GM12865 (cell line): ENCODE data around the gene PKLR.

Source experiments
- DNase-seq: peaks from one replicate; pipeline ENCODE4 v3.0.0; 2010; ENCODE audit warnings: low read depth
- H3K4me3 ChIP-seq: 2 replicates; pipeline ENCODE4 v1.5.1; 2011; ENCODE audit warnings: mild to moderate bottlenecking, low read depth, low read length, control low read depth
- TF ChIP-seq, protein P1 (sequence below): IDR thresholded peaks from 2 replicates; pipeline ENCODE4 v1.5.1; 2011; ENCODE audit warnings: low read length, control low read depth, low read depth, inconsistent platforms; ENCODE audit not compliant: insufficient read depth; ENCODE audit errors: missing control alignments

The PKLR gene

DNA sequence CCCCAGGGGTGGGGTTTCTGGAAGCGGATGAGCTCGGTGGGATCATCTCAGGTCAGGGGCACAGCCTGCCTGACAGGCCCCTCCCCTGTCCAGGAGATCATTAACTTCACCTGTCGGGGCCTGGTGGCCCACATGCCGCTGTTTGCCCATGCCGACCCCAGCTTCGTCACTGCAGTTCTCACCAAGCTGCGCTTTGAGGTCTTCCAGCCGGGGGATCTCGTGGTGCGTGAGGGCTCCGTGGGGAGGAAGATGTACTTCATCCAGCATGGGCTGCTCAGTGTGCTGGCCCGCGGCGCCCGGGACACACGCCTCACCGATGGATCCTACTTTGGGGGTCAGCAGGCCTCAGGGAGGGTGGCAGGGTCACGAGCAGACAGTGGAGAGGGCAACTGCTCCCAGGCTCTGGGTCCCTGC, 15.6 kb downstream of the PKLR start:
- TF ChIP-seq, protein P1, sequence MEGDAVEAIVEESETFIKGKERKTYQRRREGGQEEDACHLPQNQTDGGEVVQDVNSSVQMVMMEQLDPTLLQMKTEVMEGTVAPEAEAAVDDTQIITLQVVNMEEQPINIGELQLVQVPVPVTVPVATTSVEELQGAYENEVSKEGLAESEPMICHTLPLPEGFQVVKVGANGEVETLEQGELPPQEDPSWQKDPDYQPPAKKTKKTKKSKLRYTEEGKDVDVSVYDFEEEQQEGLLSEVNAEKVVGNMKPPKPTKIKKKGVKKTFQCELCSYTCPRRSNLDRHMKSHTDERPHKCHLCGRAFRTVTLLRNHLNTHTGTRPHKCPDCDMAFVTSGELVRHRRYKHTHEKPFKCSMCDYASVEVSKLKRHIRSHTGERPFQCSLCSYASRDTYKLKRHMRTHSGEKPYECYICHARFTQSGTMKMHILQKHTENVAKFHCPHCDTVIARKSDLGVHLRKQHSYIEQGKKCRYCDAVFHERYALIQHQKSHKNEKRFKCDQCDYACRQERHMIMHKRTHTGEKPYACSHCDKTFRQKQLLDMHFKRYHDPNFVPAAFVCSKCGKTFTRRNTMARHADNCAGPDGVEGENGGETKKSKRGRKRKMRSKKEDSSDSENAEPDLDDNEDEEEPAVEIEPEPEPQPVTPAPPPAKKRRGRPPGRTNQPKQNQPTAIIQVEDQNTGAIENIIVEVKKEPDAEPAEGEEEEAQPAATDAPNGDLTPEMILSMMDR = no peak
- DNase-seq = no peak
- H3K4me3 ChIP-seq = no peak overlapping the region

DNA sequence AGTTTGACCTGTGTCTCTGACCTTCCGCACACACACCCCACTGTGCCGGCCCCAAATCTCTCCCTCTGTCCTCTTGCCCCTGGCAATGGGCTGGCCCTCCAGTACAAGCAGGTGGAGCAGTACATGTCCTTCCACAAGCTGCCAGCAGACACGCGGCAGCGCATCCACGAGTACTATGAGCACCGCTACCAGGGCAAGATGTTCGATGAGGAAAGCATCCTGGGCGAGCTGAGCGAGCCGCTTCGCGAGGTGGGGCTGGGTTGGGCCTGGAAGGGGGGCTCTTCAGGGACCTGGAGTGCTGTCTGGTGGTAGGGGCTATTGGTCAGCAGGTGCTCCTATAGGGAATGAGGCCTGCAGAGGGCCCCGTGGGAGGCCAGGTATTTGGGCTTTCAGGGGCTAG, 16.2 kb downstream of the PKLR start:
- TF ChIP-seq, protein P1 = no peak
- H3K4me3 ChIP-seq = no peak overlapping the region

DNA sequence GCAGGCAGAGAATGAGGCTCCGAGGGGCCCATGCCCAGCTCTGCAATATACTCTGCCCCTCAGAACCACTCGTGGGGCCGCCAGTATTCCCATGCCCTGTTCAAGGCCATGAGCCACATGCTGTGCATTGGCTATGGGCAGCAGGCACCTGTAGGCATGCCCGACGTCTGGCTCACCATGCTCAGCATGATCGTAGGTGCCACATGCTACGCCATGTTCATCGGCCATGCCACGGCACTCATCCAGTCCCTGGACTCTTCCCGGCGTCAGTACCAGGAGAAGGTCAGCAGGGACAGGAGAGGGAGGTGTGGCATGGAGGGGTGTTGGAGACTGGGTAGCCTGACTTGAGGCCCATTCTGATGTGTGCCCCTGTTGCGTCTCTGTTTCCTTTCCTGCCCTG, 16.8 kb downstream of the PKLR start:
- no peak for DNase-seq
- no peak overlapping the region for H3K4me3 ChIP-seq
- TF ChIP-seq, protein P1 = no peak

More for the DNA sequence above, 16.2 kb downstream of the PKLR start:
- DNase-seq = no peak

DNA sequence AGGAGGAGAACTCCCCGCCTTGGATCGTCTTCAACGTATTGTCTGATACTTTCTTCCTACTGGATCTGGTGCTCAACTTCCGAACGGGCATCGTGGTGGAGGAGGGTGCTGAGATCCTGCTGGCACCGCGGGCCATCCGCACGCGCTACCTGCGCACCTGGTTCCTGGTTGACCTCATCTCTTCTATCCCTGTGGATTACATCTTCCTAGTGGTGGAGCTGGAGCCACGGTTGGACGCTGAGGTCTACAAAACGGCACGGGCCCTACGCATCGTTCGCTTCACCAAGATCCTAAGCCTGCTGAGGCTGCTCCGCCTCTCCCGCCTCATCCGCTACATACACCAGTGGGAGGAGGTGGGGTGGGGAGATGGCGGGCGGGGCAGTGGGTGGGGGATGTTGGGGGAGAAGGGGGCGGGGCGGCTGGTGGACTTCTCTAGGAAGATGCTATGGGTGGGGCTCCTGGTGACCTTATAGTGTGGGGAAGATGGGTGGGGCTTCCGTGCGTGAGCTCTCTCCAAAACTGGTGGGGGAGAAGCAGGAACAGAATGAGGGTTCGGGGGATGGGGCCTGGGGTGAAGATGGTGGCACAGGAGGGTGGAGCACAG, 18.6 kb downstream of the PKLR start:
- H3K4me3 ChIP-seq = no peak overlapping the region
- TF ChIP-seq, protein P1 = no peak
- no peak for DNase-seq

DNA sequence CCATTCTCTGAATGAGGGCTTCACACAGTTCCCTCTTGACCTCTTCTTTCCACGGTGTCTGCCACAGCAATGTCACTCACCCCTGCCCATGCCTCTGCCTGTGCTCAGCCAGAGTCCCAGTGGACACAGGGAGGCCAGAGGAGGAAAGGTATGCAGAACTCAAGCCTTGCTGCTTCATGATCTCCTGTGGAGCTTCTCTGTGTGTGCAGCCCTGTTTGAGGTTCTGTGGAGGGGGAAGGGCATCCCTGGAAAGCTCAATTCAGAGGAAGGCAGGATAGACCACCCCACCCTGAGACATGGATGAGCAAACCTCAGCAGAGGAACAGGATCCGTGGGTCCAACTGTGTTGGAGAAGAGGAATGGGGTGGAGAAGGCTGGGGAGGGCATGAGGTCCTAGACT, 22.0 kb downstream of the PKLR start:
- H3K4me3 ChIP-seq = no peak overlapping the region
- DNase-seq = no peak
- TF ChIP-seq, protein P1 = no peak

DNA sequence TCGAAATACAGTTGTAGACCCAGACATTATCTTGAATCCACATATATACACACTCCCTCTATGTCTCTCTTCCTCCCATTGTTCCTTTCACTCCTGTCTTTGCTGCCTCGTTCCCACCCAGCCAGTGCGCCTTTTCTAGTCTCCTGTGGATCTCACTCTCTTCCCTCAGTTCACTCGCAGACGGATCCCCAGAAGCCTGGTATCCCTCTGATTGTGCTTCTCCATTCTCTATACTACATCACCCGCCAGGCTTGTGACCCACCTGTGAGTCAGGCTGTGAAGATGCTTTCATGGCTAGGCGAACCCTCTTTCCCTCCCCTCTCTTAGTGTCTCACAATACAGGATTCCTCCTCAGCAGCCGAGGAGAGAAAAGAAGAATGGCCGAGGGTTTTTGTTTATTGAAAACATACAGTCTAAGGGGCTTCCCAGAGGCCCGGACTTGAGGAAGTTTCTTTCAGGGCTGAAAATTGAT, 22.5 kb downstream of the PKLR start:
- TF ChIP-seq, protein P1 = no peak
- DNase-seq = no peak
- no peak overlapping the region for H3K4me3 ChIP-seq

DNA sequence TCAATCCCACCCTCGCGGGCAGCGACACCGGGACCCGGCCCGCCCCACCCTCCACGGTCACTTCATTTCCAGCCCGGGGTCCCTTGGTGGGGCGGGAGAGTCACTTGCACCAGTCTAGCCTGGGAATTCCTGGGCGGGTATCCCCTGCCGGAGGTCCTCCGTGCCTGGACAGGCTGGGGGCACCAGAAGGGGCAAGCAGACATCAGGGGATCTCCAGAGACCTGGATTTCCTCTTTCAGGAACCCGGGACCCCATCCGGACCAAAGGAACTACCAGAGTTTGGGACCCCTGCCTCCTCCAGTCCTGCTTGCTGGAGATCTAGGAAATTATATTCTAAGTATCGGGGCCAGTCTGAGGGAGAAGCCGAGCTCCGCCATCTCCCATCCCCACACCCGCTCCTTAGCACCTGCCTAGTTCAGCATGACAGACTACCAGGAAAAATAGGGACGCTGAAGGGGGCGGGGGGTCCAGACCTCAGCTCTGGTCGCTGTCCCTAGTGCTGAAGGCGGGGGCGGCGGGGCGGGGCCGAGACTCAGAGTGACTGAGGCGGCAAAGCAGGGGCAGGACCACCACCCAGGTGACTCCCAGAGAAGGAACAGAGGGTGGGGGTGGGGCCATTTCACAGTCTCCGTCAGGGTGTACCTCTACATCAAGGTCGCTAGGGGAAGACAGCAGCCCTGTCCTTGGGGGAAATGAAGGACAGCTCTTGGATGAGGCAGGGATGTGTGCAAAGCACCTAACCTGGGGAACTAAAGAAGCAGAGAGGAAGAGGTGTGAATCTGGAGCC, 23.1 kb downstream of the PKLR start:
- TF ChIP-seq, protein P1 = peak; percentile 46
- peak overlapping the region; percentile 66 for H3K4me3 ChIP-seq
- peak; percentile 68 for DNase-seq
